GM19452 (cell line): ENCODE measurements around the gene QRICH2.
"Not testable (repeated sequence)": the region's sequence is repeated elsewhere in the genome, so short reads cannot be mapped to it uniquely, and the experiment has no call there.

ENCODE experiments used
- ATAC-seq: cut with Tn5 transposase; IDR thresholded peaks from one replicate; pipeline ENCODE4 v1.9.1; 2021; ENCODE audit not compliant: unreplicated experiment

QRICH2 gene

DNA sequence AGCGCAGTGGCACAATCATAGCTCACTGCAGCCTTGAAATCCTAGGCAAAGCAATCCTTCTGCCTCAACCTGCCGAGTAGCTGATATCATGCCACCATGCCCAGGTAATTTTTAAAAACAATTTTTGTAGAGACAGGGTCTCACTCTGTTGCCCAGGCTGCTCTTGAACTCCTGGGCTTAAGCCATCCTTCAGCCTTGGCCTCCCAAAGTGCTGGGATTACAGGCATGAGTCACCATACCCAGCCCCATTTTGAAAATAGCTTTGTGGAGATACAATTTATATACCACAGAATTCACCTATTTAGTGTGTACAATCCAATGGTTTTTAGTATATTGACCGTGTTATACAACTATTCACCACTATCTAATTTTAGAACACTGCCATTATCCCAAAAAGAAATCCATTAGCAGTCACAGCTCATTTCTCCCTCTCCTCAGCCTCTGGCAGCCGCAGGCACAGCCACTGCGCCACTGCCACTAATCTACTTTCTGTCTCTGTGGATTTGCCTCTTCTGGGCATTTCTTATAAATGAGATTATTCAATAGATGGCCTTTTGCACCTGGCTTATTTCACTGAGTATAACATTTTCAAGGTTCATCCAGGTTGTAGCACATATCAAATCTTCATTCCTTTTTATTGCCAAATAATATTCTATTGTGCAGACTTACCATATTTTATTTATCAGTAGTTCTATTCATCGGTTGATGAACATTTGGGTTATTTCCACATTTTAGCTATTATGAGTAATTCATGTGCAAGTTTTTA, 74.3 kb downstream of the QRICH2 start:
- no peak for ATAC-seq

DNA sequence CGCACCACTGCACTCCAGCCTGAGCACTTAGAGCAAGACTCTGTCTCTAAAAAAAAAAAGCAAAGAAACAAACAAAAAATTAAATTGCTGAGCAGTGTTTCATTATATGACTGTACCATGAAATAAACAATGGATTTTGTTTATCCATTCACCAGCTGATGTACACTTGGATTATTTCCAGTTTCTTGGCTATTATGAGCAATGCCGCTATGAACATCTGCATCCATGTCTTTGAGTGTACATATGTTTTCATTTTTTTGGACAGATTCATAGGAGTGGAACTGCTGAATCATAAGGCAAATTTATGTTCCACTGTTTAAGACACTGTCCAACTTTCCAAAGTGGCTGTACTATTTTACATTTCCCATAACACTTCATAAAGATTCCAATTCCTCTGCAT, 75.7 kb downstream of the QRICH2 start:
- no peak for ATAC-seq

DNA sequence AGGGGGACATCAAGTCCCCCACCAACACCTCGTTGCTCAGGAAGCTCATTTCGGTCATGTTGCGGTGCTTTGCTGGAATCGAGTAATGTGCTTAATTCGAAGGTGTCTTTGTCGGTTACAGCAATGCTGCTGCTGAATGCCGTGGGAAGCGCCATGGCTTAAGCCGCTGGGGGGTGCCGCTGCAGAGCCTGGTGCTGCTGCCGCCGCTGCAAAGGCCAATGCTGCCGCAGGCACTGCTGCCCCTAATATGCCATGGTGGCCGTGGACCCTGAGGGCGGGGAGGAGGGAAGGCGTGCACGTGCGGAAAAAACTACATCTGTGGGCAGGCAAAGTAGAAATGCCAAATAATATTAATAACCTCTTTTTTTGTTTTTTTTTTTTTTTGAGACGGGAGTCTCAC, 81.3 kb downstream of the QRICH2 start:
- ATAC-seq: not testable (repeated sequence)

DNA sequence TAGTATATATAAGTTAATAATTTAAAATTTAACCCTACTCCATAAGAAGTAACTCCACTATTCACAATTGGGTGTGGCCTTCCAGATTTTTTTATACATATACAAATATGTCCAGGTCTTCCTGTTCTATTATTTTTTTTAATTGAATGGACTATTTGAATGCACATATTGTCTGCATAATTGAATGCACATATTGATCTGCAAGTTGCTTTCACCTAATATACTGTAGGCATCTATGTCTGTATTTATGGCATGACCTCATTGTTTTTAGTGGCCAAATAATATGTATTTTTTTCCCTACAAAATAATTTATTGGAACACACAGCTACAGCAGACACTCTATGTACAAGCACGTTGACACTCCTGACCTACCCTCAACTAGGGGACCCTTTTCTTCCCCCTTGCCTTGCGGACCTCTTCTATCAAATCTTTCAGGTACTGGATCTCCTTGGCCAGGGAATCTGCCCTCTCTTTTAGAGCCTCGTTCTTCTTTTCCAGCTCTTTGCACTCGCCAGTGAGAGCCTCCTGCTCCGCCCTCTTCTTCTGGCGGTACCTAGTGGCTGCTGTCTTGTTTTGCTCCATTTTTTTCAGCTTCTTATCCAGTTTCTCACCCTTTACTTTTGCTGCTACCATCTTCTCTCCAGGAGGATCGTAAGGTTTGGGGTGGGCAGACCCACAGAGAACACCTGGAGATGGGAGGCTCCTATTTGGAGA, 82.5 kb downstream of the QRICH2 start:
- ATAC-seq: not testable (repeated sequence)
